GM20431 (cell line): ENCODE results near the gene LRRC4B.
"Not testable (repeated sequence)": the region's sequence is repeated elsewhere in the genome, so short reads cannot be mapped to it uniquely, and the experiment has no call there.

ENCODE experiments used
- in situ Hi-C: fragments of 300-500 bp; cut with MseI, MboI; formaldehyde crosslinking; loops from one replicate; pipeline ENCODE4 v1.15.0; 2020; ENCODE audit warnings: low sequenced_read_pairs; ENCODE audit not compliant: unreplicated experiment

The LRRC4B gene

GRCh38 chr19:50576769-50577168 lies 8.5 kb upstream of the LRRC4B start:
- in situ Hi-C loops, result not testable (repeated sequence)

DNA sequence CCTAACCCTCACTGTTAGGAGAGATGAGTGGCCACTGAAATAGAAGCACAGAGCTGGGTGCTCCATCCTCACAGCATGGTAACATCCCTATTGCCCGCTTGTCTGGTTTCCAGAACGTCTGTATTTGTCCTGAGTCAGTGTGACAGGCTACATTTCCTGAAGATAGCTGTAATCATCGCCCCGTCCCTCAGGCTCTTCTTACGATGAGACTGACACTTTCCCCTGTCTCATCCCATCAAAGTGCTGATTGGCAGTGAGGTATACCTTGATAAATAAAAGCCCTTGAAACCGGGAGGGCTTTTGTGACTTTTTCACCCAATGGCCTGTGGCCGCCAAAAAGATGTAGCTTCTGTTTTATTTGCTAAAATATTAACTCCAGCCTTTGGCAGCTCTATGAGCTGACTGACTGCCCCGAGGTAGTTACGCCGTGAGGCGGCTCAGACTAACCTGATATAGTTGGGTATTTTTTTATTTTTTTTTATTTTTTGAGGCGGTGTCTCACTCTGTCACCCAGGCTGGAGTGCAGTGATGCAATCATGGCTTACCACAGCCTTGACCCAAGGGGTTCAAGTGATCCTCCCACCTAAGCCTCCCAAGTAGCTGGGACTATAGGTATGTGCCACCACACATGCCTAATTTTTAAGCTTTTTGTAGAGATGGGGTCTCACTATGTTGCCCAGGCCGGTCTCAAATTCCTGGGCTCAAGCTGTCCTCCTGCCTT lies 5.7 kb upstream of the LRRC4B start:
- in situ Hi-C loops, result no loop called here

GRCh38 chr19:50570997-50571396 lies 2.8 kb upstream of the LRRC4B start:
- in situ Hi-C loops, result no loop called here

DNA sequence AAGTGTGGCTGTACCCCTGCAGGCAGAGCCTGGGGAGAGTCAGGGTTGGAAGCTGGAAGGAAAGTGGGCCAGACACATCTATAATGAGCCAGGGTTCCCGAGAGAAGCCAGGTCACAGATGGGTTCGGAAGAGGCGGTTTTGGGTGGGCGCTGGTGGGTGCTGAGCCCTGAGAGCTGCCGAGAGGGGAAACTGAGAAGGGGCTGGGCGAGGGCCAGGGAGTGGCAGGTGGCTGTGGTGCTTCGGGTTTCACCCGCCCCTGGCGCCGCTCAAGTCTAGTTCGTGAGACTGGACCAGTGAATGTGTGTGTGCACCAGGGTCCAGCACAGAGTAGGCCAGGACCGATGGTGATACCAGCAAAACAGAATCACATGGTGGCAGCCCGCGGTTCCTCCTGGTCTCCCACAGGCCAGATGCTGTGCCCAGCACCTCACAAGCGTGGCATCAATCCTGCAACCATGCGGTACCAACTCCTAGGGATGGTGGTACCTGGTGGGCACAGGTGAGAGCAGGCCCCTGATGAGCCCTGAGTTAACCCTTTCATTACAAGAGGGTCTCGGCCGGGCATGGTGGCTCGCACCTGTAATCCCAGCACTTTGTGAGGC lies 1.8 kb upstream of the LRRC4B start:
- in situ Hi-C loops, result no loop called here

GRCh38 chr19:50568728-50569698 lies 778 bp upstream of the LRRC4B start:
- in situ Hi-C loops, result no loop called here

DNA sequence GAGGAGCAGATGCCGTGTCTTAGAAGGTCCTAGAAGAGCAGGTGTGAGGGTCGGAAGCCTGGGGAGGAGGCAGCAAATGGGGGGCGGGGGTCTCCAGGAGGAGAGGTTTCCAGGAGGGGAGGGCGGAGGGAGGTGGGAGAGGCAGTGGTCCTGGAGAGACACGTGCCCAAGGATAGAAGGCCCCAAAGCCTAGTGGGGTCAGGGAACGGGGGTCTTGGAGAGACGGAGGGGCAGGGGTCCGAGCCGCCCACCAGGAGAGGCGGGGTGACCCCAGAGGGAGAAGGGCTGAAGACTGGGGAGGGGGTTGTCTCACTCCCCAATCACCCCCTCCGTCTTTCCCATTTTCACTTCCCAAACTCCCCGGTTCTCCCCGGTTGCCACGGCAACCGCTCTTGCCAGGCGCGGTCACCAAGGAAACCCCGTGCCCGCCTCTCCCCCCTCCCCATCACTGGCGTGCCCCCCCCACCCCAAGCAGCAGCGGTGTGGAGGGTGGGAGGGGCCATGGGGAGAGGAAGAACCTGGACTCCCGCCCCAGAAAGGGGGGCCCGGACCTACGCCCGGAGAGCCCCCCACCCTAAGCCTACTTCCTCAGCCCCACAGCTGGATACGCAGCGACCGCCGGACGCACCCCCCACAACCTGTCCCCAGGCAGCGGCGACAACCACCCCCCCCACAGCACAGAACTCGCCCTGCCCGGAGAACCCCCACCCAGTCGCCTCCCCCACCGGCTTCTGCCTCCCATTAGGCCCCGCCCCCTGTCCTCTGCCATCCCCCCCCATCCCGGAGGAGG lies 988 bp downstream of the LRRC4B start:
- in situ Hi-C loops, result no loop called here

DNA sequence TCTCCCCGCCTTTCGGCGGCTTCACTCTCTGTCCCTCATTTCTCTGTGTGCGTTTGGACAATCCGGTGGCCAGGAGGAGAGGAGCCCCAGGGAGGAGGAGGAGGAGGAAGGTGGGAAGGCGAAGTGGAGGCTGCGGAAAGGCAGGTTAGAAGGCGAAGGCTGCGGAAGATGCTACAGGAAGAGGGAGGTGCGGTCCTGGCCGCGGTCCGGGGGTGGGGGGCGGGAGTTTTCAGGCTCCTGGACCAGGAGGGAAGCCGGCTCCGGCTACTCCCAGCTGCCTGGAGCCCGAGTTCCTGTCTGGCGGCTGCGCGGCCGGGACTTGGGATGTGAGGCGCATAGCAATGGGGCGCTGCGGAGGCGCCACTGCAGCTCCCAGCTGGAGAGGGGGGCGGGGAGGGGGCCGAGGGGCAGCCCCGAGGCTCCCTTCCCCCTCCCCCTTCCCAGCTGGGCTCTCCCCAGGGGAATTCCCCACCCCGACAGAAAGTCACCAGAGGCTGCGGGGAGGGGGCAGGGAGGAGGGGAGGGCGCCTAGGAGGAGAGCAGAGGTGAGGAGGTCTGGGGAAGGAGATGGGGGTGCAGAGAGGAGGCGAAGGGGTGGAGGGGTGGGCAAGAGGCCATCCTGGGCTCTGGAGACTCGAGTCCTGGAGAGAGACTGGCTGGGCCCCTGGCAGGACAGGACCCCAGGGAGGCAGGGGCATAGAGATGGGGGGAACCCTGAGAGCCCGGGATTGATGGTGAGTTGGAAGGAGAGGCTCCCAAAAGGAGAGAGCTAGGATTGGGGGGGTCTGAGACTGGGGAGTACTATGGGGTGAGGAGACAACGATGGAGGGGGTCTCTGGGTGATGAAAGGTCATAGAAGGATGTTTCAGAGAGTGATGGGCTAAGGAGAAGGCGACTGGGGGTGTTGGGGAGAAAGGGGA lies 2.0 kb downstream of the LRRC4B start:
- in situ Hi-C loops, result no loop called here

DNA sequence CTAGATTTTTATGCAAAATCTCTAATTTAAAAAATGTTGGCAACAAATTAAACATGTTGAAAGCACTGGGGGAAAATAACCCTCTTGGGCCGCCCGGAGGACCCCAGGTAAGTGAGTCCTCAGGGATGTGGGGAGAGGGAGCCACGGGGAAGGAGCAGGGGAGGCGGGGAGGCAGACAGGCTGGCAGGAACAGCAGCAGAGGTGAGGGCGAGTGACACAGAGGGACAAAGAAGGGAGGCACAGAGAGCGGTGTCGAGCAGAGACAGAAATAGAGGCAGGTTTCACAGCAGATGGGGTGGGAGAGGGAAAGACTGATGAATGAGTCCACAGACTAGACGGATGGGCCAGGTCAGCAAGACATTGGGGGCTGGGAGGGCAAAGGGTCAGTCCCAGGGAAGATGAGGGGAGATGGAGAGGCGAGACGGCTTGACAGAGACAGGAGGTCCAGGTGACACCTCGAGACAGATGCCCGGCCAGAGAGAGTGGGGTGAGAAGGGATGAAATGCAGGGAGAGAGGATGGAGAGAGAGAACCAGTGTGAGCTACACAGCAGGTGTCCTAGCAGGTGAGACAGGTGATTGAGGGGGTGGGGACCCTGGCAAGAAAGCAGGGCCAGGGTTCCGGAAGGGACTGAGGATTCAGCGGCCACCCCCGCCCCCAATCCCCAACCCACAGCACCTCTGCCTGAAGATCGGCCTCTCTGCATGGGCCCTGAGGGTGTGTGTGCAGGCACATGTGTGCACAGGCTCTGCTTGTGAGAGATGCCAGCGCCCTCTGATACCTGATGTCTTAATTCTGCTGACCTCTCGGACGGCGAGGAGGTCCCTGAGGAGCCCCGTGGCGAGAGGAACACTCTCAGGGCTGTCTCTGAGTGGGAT lies 3.8 kb downstream of the LRRC4B start:
- in situ Hi-C loops, result no loop called here

DNA sequence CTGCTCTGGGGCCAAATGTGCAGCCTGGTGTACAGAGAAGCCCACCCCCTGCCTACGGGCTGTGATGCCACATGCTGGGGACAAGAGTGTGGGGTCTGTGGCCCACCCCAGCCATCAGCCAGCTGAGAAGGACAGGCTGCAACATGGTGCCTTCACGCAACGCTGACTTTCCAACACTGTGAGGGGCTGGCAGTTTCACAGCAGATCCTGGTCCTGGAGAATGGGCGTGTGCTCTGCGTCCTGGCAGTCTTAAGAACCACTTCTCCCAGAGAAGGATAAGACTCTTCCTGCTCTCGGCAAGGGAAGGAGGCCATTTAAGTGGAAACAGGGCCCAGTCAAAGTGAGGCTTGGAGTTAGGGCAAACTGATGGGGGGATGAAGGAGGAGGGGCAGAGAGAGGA lies 4.6 kb downstream of the LRRC4B start:
- in situ Hi-C loops, result no loop called here

GRCh38 chr19:50562996-50563395 lies 5.2 kb downstream of the LRRC4B start:
- in situ Hi-C loops, result no loop called here

GRCh38 chr19:50562329-50562728 lies 5.9 kb downstream of the LRRC4B start:
- in situ Hi-C loops, result no loop called here

GRCh38 chr19:50559636-50560035 lies 8.6 kb downstream of the LRRC4B start:
- in situ Hi-C loops, result no loop called here

DNA sequence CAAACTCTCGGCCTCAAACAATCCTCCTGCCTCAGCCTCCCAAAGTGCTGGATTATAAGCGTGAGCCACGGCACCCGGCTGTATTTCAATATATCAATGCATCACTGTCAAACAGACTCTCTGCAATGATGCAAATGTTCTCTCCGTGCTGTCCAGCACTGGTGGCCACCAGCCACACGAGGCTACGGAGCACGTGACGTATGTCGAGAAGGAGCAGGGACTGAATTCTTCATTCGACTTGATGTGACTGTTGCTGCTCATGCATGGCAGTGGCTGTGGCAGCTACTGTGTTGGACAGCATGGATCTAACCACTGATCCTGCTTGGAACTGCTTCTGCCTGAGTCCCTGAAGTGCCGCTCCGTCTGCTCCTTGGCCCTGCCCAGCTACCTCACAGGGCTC lies 9.8 kb downstream of the LRRC4B start:
- in situ Hi-C loops, result no loop called here

- in situ Hi-C loops, result no loop called here
These were observed 10.2 kb downstream of the LRRC4B start for GRCh38 chr19:50558039-50558438.

- in situ Hi-C loops, result no loop called here
These were observed 11.1 kb downstream of the LRRC4B start for GRCh38 chr19:50557009-50557613.

DNA sequence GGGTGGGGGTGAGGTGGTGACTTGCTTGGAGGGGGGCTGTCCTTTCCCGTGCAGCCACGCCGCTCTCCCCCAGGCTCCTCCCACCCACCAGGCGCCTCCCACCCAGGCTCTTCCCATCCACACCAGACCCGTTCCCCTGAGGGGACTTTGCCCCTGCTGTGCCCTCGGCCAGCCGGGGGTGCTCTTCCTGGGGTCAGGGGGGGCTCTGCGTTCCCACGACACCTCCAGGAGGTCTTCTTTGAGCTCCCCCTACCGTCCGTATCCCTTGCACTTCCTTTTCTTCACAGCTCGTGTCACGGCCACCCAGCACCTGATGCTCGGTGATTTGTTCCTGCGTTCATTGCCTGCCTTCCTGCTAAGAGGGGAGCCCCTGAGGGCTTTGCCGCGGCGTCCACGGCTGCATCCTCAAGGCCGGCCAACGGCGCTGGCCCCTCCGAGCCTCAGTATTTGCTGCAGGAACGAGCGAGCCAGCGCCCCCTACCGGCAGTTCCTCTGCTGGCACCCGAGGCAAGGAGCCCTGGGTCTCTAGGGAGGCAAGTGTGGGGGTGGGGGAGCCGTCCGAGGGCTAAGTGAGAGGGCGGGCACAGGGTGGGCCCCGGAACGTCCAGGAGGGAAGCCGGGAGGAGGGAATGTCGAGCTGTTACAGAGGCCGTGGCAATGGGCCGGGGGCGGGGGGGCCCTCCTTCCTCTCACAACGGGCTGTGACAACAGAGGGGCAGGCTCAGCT lies 11.8 kb downstream of the LRRC4B start:
- in situ Hi-C loops, result no loop called here
